Activated CD8-positive, alpha-beta memory T cell treated with anti-CD3 and anti-CD28 coated beads, Interleukin-2, amount 50 U/mL, for 48 hours (primary cell): ENCODE measurements around the gene TMTC2.
A peak's percentile ranks its signal among the peaks of the same experiment; 100 is the strongest.

Experiments
- DNase-seq: peaks from one replicate; pipeline ENCODE4 v3.0.0-alpha.2; 2020

TMTC2 gene

GRCh38 chr12:82682851-82683261, 3.9 kb upstream of the TMTC2 start:
- DNase-seq = no peak

- peak; percentile 93 for DNase-seq
These were observed 927 bp upstream of the TMTC2 start for GRCh38 chr12:82685790-82686167.

- DNase-seq = peak; percentile 73
These were observed 610 bp downstream of the TMTC2 start for GRCh38 chr12:82687021-82688011.

DNA sequence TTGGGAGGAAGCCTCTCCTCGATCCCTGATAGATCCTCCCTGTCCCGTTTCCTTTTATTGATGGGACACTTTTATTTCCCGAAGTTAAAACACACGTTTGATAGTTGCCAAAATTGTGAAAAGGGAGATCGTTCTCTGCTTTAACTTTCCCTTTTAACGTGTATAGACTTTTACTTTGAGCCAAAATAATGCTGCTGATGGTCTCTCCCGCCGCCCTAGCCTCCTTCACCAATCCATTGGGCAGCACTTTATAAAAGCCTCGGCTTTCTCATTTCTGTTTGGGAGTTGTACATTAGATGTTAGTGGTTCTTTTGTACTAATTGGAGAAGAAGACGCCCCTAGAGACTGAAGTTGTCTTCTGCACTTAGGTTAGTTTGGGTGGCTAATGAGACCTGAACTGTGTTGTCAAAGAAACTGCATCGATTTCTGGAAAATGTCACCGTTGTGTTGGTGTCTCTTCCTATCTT, 1.4 kb downstream of the TMTC2 start:
- DNase-seq = no peak

GRCh38 chr12:82688596-82688995, 1.9 kb downstream of the TMTC2 start:
- no peak for DNase-seq

- no peak for DNase-seq
These were observed 3.3 kb downstream of the TMTC2 start for GRCh38 chr12:82690006-82690405.

- DNase-seq = no peak
These were observed 4.8 kb downstream of the TMTC2 start for GRCh38 chr12:82691513-82691912.

DNA sequence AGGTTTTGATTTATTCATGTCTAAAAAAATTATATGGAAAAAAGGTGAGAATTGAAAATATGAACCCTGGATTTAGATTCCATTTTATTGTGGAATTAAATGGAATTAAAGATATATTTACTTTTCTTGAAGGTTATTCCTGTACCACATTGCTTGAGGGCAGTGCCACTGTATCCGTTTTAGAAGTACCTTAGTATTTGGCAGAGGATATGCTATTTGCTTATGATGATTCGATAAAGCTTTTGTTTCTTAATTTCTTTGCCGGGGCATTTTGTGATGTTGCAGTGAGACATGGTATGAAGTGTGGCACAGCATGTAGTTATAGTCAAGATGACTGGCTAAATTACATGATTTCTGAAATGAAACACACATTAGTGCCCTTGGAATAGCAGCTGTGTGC, 7.6 kb downstream of the TMTC2 start:
- DNase-seq = no peak

DNA sequence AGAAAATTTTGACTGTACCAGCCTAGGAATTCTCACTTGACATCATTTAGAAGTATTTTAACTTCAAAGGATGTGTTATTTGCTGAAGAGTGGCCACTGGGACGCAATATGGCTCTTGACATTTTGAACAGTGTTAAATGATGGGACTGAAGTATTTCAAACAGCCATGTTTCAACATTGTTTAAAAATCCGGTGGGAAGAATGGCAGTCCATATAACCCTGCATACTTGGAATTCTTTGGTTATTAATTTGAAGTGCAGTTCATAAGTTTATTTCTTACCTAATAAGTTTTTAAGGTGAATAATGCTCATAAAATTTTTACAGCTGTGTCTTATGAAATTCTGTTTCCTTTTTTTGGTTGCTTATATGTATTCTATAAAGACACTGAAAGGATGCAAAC, 8.3 kb downstream of the TMTC2 start:
- no peak for DNase-seq

DNA sequence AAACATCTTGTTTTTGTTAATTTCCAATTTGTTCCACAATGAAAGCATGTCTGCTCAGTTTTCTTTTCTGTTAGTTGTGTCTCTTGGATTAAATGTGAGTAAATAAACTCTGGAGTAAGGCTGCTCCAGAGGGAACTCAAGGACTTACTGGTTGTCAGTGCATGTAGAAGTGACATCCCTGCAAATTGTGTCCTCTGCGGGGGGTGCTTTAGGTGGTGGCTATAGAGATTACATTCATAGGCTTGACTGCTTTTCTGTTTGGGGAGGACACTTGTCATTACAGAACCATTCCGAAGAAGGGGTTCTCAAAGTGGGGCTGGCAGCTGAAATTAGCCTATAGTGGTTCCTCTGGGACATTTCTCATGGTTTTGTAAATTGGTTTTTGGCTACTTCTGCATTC, 8.8 kb downstream of the TMTC2 start:
- DNase-seq = no peak

DNA sequence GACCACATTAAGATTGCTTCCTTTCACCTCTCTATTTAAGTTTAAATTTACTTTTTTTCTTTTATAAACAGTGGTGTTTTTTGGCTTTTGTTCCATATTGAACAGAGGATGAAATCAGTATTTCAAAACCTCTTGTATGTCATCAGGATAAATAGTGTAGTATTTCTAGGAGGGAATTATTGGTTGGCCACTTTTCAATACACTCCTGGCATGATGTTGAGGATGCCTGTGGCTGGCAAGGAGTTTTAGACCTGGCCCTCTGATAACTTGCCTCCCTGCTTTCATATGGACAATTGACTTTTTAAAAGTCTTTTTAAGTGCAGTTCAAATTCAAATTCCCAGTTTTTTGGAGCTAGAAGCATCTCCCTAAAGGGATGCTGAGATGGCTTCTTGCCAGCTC, 9.8 kb downstream of the TMTC2 start:
- DNase-seq = no peak

GRCh38 chr12:82698708-82699564, 12.2 kb downstream of the TMTC2 start:
- DNase-seq = no peak

- no peak for DNase-seq
These were observed 19.1 kb downstream of the TMTC2 start for GRCh38 chr12:82705774-82706173.

DNA sequence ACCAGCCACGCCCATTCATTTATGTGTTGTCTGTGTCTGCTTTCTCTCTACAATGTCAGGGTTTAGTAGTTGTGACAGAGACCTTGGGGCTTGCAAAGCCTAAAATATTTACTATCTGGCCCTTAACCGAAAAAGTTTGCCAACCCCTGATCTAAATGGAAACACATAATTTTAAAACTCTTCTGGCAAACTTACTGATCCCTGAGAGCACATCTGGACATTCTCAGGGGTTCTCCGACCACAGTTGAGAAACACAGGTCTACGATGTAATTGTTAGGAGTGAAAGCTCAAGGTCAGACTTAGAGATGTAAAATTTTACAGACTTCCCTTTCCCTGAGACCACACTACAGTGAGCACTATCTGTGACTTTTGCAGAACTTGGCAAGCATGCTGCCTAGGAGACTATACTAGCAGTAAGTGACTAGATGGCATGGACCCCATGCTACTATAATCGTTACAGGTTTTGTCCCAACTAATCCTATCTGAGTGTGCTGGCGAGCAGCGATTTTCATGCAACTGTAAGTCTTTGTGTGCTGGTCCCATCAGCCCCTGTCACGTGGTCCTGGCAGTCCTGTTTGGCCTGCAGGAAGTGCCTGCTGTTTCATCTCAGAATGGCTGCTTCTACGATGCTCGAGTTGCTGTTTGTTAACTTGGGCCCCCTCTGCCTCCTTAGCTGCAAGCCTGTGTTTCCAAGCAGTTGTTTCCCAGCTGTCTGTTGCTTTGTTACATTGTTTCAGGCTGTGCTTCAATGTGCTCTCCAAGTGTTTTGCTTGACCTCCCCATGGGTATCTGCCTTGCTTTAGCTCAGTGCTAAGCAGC, 21.6 kb downstream of the TMTC2 start:
- DNase-seq = no peak

GRCh38 chr12:82709794-82710355, 23.2 kb downstream of the TMTC2 start:
- DNase-seq = no peak

DNA sequence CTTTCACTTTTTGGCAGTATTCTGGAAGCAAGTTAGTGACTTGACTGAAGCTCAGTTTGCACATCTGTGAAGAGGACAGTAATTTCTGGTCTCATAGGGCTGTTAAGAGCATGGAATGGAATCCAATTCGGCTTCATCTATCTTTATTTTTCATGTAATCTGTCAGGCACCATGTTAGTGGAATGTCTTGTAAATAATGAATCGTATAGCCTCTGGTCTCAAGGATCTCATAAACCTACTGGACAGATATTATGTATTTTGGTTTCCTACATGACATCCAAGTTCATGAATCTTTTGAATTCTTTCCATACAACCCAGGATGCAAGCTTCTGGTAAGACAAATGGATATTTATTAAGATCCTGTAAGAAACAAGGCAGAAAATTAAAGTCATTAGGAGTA, 24.0 kb downstream of the TMTC2 start:
- DNase-seq = no peak

- DNase-seq = no peak
These were observed 27.7 kb downstream of the TMTC2 start for GRCh38 chr12:82714427-82714826.

GRCh38 chr12:82721726-82722125, 35.0 kb downstream of the TMTC2 start:
- no peak for DNase-seq

- DNase-seq = no peak
These were observed 36.4 kb downstream of the TMTC2 start for GRCh38 chr12:82723093-82723492.

- DNase-seq = no peak
These were observed 37.2 kb downstream of the TMTC2 start for GRCh38 chr12:82723891-82724290.

DNA sequence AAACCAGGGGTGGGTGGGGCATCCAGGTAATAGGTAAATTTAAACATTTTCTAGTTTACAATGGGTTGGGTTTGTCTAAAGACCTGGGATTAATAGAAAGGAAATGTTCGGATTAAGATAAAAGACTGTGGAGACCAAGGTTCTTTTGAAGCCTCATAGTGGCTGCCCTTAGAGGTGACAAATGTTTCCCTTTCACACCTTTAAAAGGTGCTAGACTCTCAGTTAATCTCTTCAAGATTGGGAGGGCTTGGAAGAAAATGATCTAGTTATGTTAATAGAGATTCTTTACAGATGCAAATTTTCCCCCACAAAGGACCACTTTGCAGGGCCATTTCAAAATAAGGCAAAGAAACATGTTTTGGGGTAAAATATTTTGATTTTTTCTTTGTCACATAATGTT, 39.0 kb downstream of the TMTC2 start:
- DNase-seq = no peak

GRCh38 chr12:82727886-82728285, 41.2 kb downstream of the TMTC2 start:
- DNase-seq = no peak
